ENCODE results near the gene MTUS2.

Gene MTUS2

DNA sequence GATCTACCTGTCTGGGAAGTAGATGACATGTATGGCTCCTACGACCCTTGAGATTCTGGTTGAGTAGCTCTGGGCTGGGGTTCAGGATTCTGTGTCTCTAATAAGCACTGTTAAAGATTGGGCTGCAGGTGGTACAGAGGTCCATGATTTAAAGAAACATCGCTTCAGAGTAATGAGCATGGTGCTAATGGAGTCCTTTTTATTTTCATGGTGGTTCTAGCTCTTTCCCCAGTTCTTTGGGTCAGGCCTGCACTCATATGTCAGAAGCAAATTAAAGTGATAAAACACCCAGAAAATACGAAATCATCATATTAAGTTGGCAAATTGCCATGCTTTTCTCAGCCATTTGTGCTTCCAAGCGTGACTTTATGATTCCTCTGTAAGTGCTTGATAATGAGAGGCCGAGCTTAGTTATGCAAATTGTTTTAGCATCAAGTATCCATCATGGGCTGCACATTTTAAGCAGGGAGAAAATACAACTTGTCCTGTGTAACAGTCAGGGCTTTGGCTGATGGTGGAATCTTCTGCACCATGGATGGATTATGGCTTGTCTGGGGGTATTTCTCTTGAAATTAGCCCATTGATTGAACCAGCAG lies 45.1 kb downstream of the MTUS2 start:
- no peak for TF ChIP-seq LEF1 (IDR thresholded peaks at IDR 0.05; ENCODE audit: borderline replicate concordance)
- no peak for TF ChIP-seq SUZ12 (IDR thresholded peaks at IDR 0.05)
- DNase-seq (ENCODE audit: extremely low spot score) = no peak
- CTCF ChIA-PET = no interaction called here
- POLR2A ChIA-PET = no interaction called here

DNA sequence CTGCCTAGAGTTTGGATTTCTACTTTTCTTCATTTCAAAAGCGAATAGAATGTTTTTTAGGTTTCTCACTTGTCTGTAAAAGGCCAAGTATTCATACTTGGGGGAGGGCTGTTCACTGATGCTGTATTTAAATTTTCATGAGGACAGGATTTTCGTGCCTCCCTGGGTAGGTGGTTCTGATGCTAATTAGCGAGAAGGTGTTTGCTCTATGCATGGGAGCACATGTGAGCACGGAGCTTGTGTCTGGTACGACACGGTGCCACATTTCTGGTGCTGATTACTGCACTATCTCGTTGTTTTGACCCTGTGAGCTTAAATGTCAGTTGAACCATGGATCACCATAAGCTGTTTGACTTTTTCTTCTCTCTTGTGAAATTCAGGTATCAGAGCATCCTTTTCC lies 45.8 kb downstream of the MTUS2 start:
- POLR2A ChIA-PET = no interaction called here

DNA sequence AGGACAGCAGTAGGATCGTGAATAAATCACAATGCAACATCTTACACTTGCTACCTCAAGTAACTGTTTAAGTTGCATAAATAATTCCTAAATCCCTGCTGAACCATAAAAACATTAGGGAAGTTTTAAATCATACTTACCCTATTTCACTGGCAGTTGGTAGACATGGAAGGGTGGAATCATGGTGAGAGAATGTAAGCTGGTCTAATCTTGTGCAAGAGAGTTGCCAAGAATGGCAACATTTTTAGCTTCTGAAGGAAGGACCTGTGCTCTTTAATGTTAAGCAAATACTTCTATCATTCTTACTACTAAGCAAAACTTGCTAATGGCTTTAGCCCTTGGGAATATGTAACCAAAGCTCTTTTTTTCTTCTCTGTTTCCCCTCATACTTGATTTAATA lies 46.8 kb downstream of the MTUS2 start:
- ChIA-PET CTCF (no interaction called here), POLR2A (no interaction called here)
- TF ChIP-seq SUZ12 (IDR thresholded peaks at IDR 0.05) (no peak), ELF4 (IDR thresholded peaks at IDR 0.05) (no peak), ARNT (IDR thresholded peaks at IDR 0.05) (no peak), FOXA1 (IDR thresholded peaks at IDR 0.05) (no peak), LEF1 (IDR thresholded peaks at IDR 0.05; ENCODE audit: borderline replicate concordance) (no peak), L3MBTL2 (conservative IDR thresholded peaks at IDR 0.05) (no peak), ZNF384 (IDR thresholded peaks at IDR 0.05) (no peak), SP1 (IDR thresholded peaks at IDR 0.05) (no peak), NFRKB (IDR thresholded peaks at IDR 0.05) (no peak), HDGF (IDR thresholded peaks at IDR 0.05; ENCODE audit: borderline replicate concordance) (no peak), BHLHE40 (IDR thresholded peaks at IDR 0.05; ENCODE audit: borderline replicate concordance) (no peak), TARDBP (IDR thresholded peaks at IDR 0.05) (no peak), CTBP1 (IDR thresholded peaks at IDR 0.05; ENCODE audit: borderline replicate concordance) (no peak), FOXM1 (IDR thresholded peaks at IDR 0.05; ENCODE audit: borderline replicate concordance) (no peak), FOXK2 (IDR thresholded peaks at IDR 0.05) (no peak)
- TF ChIP-seq, protein P1, sequence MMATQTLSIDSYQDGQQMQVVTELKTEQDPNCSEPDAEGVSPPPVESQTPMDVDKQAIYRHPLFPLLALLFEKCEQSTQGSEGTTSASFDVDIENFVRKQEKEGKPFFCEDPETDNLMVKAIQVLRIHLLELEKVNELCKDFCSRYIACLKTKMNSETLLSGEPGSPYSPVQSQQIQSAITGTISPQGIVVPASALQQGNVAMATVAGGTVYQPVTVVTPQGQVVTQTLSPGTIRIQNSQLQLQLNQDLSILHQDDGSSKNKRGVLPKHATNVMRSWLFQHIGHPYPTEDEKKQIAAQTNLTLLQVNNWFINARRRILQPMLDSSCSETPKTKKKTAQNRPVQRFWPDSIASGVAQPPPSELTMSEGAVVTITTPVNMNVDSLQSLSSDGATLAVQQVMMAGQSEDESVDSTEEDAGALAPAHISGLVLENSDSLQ (IDR thresholded peaks at IDR 0.05) = no peak
- DNase-seq (ENCODE audit: extremely low spot score) = no peak

More for the DNA sequence above, 45.8 kb downstream of the MTUS2 start:
- CTCF ChIA-PET = no interaction called here
- no peak for DNase-seq (ENCODE audit: extremely low spot score)
- no peak for TF ChIP-seq CTBP1 (IDR thresholded peaks at IDR 0.05; ENCODE audit: borderline replicate concordance)
- no peak for TF ChIP-seq NFRKB (IDR thresholded peaks at IDR 0.05)
- no peak for TF ChIP-seq BHLHE40 (IDR thresholded peaks at IDR 0.05; ENCODE audit: borderline replicate concordance)
- no peak for TF ChIP-seq ARNT (IDR thresholded peaks at IDR 0.05)

DNA sequence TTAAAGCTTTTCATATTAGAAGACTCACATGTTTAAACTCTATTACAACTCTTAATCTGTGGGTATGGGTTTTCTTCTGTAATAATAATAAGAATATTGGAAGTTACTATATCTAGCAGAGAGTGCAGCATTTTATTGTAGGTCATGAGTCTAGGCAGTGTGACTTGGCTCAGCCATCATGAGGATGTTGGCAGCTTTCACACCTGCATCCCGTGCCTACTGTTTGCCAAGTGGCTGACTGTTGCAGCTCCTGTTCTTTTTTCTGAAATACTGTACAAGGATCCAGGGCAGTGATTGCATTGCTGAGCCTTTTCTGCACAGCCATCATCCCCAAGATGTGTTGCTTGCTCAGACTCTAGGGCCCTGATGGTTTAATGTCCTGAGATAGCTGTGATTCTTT lies 47.4 kb downstream of the MTUS2 start:
- DNase-seq (ENCODE audit: extremely low spot score) = no peak
- ChIA-PET CTCF (no interaction called here), POLR2A (no interaction called here)
- TF ChIP-seq BHLHE40 (IDR thresholded peaks at IDR 0.05; ENCODE audit: borderline replicate concordance) = no peak

DNA sequence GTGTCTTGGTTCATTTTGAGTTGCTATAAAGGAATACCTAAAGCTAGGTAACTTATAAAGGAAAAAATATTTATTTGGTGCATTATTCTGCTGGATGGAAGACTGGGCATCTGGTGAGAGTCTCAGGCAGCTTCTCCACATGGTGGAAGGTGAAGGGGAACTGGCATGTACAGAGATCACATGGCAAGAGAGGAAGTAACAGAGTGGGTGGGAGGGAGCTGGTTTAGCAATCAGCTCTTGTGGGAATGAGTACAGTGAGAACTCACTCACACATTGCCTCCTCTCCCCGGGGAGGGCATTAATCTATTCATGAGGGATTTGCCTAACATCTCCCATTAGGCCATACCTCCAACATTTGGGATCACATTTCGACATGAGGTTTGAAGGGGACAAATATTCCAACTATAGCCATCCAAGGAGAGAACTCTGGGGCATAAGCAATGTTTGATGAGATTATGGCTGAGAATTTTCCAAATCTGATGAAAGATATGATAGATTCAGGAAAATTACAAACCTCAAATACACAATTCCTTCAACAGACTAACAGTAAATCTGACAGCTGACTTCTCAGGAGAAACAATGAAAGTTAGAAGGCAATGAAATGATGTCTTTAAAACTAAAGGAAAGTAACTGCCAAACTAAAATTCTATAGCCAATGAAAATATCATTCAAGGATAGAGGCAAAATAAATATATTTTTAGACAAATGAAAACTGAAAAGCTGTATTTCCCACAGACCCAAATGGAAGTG lies 52.5 kb downstream of the MTUS2 start:
- CTCF ChIA-PET = no interaction called here
- POLR2A ChIA-PET = no interaction called here
- DNase-seq (ENCODE audit: extremely low spot score) = no peak
- TF ChIP-seq BHLHE40 (IDR thresholded peaks at IDR 0.05; ENCODE audit: borderline replicate concordance) (no peak), SP1 (IDR thresholded peaks at IDR 0.05) (no peak), ZNF384 (IDR thresholded peaks at IDR 0.05) (no peak), LEF1 (IDR thresholded peaks at IDR 0.05; ENCODE audit: borderline replicate concordance) (no peak), TARDBP (IDR thresholded peaks at IDR 0.05) (no peak)

DNA sequence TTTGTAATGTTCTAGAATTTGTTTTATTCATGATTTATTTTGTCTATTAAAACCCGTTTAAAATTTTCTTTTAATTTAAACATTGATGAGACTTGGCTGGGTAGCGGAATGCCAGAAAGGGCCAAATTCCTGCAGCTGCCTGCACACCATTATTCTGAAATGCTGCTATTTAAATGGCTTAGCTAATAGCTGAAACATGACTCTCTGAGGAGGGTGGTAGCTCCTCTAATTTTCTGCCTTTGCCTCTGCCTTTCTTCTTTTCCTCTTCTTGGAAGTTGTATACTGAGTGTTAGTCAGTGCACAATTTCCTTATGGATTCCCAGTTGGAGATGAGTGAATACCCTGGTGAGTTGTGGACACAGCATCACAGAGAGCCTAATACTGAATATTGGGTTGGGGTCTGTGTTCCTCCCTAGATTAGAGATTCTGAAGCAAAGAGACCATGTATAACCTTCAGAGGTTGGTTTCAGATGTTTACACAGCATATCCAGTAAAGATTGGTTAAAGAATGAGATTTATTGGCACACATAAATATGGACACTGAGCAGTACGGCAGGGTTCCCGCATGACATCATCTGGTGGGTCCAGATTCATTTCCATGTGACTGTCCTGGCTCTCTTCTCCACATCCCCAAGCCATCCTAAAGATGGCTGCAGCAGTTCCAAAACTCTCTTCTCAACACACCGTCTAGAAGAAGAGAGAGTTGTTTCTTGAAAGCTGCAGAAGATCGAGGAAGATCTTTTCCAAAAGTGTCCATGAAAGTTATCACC lies 55.9 kb downstream of the MTUS2 start:
- no peak for DNase-seq (ENCODE audit: extremely low spot score)
- TF ChIP-seq CTBP1 (IDR thresholded peaks at IDR 0.05; ENCODE audit: borderline replicate concordance) = no peak
- TF ChIP-seq SP1 (IDR thresholded peaks at IDR 0.05) = no peak
- no peak for TF ChIP-seq FOXK2 (IDR thresholded peaks at IDR 0.05)
- TF ChIP-seq, protein P1 (IDR thresholded peaks at IDR 0.05) = no peak
- TF ChIP-seq LEF1 (IDR thresholded peaks at IDR 0.05; ENCODE audit: borderline replicate concordance) = no peak
- no peak for TF ChIP-seq FOXA1 (IDR thresholded peaks at IDR 0.05)
- TF ChIP-seq L3MBTL2 (conservative IDR thresholded peaks at IDR 0.05) = no peak
- no peak for TF ChIP-seq NFRKB (IDR thresholded peaks at IDR 0.05)
- TF ChIP-seq TARDBP (IDR thresholded peaks at IDR 0.05) = no peak
- POLR2A ChIA-PET = no interaction called here
- CTCF ChIA-PET = no interaction called here

DNA sequence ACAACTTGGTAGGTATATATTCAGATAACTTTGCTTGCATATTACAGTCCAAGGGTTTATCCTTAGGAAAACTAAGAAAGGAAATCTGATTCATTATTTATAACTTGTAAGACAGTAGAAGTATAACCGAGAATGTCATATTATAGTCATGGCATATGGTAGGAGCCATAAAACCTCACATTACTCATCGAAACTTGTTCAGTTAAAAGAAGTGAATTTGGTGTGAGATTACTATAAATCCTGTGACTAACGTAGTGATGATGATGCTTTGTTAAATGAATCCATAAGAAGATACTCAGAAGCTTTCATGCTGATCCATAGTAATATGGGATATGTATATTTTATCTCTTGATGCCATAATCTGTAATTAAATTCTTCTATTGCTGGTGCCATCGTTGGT lies 57.3 kb downstream of the MTUS2 start:
- CTCF ChIA-PET = no interaction called here
- POLR2A ChIA-PET = no interaction called here
- DNase-seq (ENCODE audit: extremely low spot score) = no peak
- TF ChIP-seq, protein P1 (IDR thresholded peaks at IDR 0.05) = no peak
- no peak for TF ChIP-seq CTBP1 (IDR thresholded peaks at IDR 0.05; ENCODE audit: borderline replicate concordance)
- no peak for TF ChIP-seq NFRKB (IDR thresholded peaks at IDR 0.05)
- TF ChIP-seq BHLHE40 (IDR thresholded peaks at IDR 0.05; ENCODE audit: borderline replicate concordance) = no peak
- TF ChIP-seq SUZ12 (IDR thresholded peaks at IDR 0.05) = no peak
- no peak for TF ChIP-seq FOXA1 (IDR thresholded peaks at IDR 0.05)
- no peak for TF ChIP-seq SP1 (IDR thresholded peaks at IDR 0.05)
- no peak for TF ChIP-seq HDGF (IDR thresholded peaks at IDR 0.05; ENCODE audit: borderline replicate concordance)
- no peak for TF ChIP-seq LEF1 (IDR thresholded peaks at IDR 0.05; ENCODE audit: borderline replicate concordance)
- no peak for TF ChIP-seq TARDBP (IDR thresholded peaks at IDR 0.05)
- no peak for TF ChIP-seq ARNT (IDR thresholded peaks at IDR 0.05)
- TF ChIP-seq ZNF384 (IDR thresholded peaks at IDR 0.05) = no peak
- TF ChIP-seq L3MBTL2 (conservative IDR thresholded peaks at IDR 0.05) = no peak
- no peak for TF ChIP-seq ELF4 (IDR thresholded peaks at IDR 0.05)
- TF ChIP-seq FOXK2 (IDR thresholded peaks at IDR 0.05) = no peak
- no peak for TF ChIP-seq FOXM1 (IDR thresholded peaks at IDR 0.05; ENCODE audit: borderline replicate concordance)

Measured in HEK293T (cell line).